Glomerular visceral epithelial cell (primary cell): ENCODE measurements around the gene OR4Q2.
"Not testable (repeated sequence)": the region's sequence is repeated elsewhere in the genome, so short reads cannot be mapped to it uniquely, and the experiment has no call there.

Experiments
- DNase-seq: peaks from one replicate; pipeline ENCODE4 v3.0.0-alpha.2; 2016; ENCODE audit errors: extremely low spot score

Gene OR4Q2

DNA sequence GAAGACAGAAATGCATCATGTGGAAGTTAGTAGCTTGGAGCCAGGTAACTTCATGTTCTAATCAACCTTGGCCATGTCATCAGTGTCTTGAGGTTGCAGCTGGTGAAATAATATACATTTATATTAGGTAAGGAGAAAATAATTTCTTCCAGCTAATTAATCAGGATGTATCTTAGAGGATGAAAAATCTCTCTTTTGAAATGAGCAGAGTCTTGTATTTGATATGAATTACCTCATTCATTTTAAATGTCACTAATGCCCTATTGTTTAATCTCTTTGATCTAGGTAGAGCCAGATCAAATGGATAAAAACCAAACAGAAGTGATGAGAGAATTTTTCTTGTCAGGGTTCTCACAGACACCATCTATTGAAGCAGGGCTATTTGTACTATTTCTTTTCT, at the start of gene OR4Q2:
OR4Q2 (plus strand) TSS at position 301 of the 400 bp plus-strand sequence.
- DNase-seq = no peak

DNA sequence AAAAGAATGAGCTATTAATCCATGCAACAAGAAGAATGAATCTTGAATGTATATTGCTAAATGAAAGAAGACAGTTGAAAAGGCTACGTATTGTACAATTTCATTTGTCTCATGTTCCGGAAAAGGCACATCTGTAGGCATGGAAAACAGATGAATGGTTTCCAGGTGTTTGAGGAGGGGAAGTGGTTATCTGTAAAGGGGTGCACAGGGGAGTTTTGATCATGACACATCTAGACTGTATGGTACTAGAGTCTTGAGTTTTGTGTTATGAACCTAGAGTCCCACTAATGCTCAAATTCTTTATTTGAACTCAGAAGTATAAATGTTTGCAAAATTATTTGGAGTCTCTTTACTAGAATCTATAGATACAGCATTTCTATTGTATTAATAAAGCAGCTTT, 32.2 kb upstream of the OR4Q2 start:
- DNase-seq = not testable (repeated sequence)

DNA sequence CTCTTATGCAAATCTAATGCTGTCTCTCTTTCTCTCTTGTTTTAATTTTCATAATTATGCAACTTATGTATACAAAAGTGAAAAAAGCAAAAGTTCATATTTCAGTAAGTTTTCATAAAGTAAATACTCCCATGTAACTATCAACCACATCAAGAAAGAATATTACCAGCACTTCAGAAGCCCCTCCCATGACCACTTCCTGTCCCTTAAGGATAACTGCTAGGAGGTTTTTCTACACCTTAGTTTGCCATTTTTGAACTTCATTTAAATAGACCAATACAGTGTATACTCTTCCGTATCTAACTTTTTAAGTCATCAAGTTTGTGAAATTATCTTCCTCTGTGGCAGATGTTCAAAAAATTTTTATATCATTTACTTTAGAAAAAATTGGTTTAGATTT, 27.1 kb upstream of the OR4Q2 start:
- no peak for DNase-seq

- no peak for DNase-seq
Observed at GRCh38 chr14:19975291-19975690, 26.7 kb upstream of the OR4Q2 start, which contains the start of gene OR4K15. Gene OR4K15 (plus strand): TSS chr14:19975591. CDS start chr14:19975591, 0 bp downstream.

DNA sequence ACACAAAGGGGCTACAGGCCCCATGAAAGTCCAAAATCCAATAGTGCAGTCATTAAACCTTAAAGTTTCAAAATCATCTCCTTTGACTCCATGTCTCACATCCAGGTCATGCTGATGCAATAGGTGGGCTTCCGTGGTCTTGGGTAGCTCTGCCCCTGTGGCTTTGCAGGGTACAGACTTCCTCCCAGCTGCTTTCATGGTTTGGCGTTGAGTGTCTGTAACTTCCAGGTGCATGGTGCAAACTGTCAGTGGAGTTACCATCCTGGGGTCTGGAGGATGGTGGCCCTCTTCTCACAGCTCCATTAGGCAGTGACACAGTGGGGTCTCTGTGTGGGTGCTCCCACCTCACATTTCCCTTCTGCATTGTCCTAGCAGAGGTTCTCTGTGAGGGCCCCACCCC, 8.5 kb upstream of the OR4Q2 start:
- DNase-seq = no peak

DNA sequence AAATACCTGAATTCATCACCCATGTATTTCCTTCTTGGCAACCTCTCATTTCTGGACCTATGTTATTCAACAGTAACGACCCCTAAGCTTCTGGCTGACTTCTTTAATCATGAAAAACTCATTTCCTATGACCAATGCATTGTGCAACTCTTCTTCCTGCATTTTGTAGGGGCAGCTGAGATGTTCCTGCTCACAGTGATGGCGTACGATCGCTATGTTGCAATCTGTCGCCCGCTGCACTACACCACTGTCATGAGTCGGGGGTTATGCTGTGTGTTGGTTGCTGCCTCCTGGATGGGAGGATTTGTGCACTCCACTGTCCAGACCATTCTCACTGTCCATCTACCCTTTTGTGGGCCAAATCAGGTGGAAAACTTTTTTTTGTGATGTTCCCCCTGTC, 356 bp downstream of the OR4Q2 start:
- no peak for DNase-seq

DNA sequence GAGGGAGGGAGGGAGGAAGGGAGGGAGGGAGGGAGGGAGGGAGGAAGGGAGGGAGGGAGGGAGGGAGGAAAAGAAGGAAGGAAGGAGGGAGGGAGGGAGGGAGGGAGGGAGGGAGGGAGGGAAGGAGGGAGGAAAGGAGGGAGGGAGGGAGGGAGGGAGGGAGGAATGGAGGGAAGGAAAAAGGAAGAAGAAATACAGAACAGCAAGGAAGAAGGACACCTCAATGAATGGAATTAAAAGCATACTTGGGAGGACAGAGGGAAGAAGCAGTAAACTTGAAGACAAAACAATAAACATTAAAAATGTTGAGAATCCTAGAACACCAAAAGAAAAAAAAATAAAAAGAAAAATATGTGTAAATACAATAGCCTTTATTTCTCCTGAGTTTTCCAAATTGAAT, 6.2 kb downstream of the OR4Q2 start:
- DNase-seq = no peak

DNA sequence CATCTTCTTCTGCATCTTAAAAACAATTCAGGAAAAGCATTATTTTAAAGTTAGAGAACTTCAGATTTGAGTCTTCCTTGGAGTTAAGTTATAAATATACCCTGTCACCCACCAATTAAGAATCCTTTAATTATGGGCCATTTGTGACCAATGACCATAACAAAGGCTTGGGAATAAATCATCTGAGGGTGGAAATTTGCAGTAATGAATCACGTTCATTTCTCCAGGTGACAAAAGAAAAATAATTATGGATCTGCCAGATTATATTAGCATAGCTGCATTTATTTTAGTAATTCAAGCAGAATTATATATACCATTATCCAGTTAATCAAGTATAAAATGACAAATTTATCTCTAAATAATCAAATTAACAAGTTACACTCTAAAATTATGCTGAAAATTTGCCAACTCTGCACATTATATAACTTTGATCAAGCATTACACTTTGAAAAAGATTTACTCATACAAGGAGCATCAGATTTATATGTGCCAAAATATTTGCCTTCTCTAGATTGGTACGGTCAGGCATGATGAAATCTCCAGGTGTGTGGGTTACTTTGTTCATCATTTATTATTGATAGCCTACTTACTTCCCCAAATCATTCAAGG, 17.4 kb downstream of the OR4Q2 start, which contains the start of gene OR4K14:
OR4K14 (minus strand) TSS at position 51 of the 609 bp plus-strand sequence. CDS start 4,114 bp downstream, outside the sequence.
- no peak for DNase-seq

DNA sequence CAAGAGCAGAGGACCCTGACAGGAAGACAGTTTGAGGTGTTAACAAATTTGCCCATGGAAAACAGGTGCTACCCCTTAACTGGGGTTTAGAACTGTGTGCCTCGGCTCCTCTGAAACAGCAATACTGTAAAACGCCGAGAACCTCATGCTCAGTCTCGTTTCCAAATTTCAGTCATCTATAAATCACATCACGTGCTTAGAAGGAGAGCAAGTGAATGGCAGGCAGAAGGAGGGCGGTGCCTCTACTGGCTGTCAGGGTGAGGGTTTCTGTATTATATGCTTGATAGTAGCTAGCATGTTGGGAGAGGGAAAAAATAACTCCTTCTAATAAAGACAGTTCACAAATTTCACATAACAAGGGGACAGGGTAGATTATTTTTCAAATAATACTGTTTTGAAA, 29.1 kb downstream of the OR4Q2 start:
- DNase-seq = no peak

GRCh38 chr14:20035449-20035848, 33.5 kb downstream of the OR4Q2 start:
- no peak for DNase-seq

- no peak for DNase-seq
Observed at GRCh38 chr14:20035938-20036337, 34.0 kb downstream of the OR4Q2 start, which contains the start of gene OR4K13. Gene OR4K13 (minus strand): TSS chr14:20036038. CDS start chr14:20034758, 1,280 bp downstream.

- DNase-seq = no peak
Observed at GRCh38 chr14:20044243-20044642, 42.3 kb downstream of the OR4Q2 start.

- no peak for DNase-seq
Observed at GRCh38 chr14:20048202-20048601, 46.2 kb downstream of the OR4Q2 start.
